HCT116 (cell line): ENCODE data around the gene OPRL1.

Experiments
- EGR1 ChIP-seq: IDR thresholded peaks from 2 replicates; pipeline ENCODE4 v1.6.1; 2012; ENCODE audit warnings: low read depth
- EZH2 ChIP-seq: fragments of 200-600 bp; sonication (generic); IDR thresholded peaks from 2 replicates; pipeline ENCODE4 v1.6.1; 2017; ENCODE audit warnings: antibody characterized with exemption, mixed run types
- POLR2A ChIP-seq: IDR thresholded peaks from 2 replicates; pipeline ENCODE4 v1.7.0; 2011; ENCODE audit warnings: borderline replicate concordance; ENCODE audit not compliant: insufficient read depth, insufficient read length; ENCODE audit errors: extremely low read depth
- POLR2AphosphoS5 ChIP-seq: IDR thresholded peaks from 2 replicates; pipeline ENCODE4 v1.6.1; 2011; ENCODE audit warnings: mild to moderate bottlenecking, low read depth, low read length, moderate library complexity
- ZFX ChIP-seq: fragments of 450-650 bp; IDR thresholded peaks from 2 replicates; pipeline ENCODE4 v1.6.1; 2017
- TF ChIP-seq, protein P1 (sequence below), 3 experiments: fragments of 200-600 bp in 1 of 3; sonication (generic) in 1 of 3; IDR thresholded peaks in 2 of 3; conservative IDR thresholded peaks in 1 of 3; 2 replicates each; pipeline ENCODE4 v1.5.1; 2012 to 2017; ENCODE audit warnings: low read depth in 2 of 3, low read length in 2 of 3, antibody characterized with exemption in 1 of 3, borderline replicate concordance in 1 of 3, control low read depth in 1 of 3, mild to moderate bottlenecking in 1 of 3, mixed read lengths in 1 of 3, mixed run types in 1 of 3, moderate library complexity in 1 of 3; ENCODE audit not compliant: insufficient read depth in 1 of 3

DNA sequence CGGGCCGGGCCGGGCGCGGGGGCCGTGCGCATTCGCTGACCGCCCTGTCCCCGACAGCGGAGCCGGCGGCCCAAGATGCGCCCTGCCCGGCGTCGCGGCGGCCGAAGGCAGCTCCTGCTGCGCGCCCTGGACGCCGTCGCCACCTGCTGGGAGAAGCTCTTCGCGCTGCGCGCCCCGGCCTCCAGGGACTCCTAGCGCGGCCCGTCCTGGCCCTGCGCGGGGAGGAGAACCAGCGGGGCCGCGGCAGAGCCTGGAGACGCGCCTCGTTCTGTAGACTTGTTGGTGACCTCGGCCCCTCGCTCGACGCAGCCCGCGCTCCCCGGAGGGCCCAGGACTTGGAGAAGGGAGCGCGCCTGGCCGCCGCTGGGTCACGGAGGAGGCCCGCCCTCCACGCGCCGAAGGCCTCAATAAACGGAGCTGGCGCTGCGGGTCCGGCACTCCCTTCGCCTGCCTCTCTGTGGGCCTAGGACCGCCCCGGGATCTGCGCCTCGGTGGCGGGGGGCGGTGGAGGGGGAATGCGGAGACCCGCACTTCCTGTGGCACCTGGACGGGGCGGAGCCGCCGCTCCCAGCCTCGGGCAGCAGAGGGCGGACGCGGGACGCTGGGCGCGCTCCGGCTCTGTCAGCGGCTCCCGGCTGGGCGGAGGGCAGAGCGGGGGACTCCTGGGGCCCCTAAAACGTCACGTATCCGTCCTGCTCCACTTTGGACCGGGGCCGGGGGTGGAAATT, 41.2 kb upstream of the OPRL1 start:
- TF ChIP-seq EZH2 (no peak), ZFX (peak; percentile 89; the same call in 1 of the 2 replicates), EGR1 (no peak), POLR2AphosphoS5 (peak; percentile 35; the same call in 1 of the 2 replicates), POLR2A (no peak)
- TF ChIP-seq, protein P1, sequence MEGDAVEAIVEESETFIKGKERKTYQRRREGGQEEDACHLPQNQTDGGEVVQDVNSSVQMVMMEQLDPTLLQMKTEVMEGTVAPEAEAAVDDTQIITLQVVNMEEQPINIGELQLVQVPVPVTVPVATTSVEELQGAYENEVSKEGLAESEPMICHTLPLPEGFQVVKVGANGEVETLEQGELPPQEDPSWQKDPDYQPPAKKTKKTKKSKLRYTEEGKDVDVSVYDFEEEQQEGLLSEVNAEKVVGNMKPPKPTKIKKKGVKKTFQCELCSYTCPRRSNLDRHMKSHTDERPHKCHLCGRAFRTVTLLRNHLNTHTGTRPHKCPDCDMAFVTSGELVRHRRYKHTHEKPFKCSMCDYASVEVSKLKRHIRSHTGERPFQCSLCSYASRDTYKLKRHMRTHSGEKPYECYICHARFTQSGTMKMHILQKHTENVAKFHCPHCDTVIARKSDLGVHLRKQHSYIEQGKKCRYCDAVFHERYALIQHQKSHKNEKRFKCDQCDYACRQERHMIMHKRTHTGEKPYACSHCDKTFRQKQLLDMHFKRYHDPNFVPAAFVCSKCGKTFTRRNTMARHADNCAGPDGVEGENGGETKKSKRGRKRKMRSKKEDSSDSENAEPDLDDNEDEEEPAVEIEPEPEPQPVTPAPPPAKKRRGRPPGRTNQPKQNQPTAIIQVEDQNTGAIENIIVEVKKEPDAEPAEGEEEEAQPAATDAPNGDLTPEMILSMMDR (IDR thresholded peaks at IDR 0.05 in 2 of 3, conservative IDR thresholded peaks at IDR 0.05 in 1 of 3; ENCODE audit: borderline replicate concordance in 1 of 3, insufficient read depth in 1 of 3, low read depth in 2 of 3, low read length in 2 of 3): peak; percentile 60 to 72 (median 65)
